Dedifferentiated amniotic fluid mesenchymal stem cell (primary cell): Measurements from ENCODE around the gene PHYKPL.

Source experiments
- DNase-seq: peaks from one replicate; pipeline ENCODE4 v3.0.0-alpha.2; 2016; ENCODE audit errors: extremely low spot score

The PHYKPL gene

DNA sequence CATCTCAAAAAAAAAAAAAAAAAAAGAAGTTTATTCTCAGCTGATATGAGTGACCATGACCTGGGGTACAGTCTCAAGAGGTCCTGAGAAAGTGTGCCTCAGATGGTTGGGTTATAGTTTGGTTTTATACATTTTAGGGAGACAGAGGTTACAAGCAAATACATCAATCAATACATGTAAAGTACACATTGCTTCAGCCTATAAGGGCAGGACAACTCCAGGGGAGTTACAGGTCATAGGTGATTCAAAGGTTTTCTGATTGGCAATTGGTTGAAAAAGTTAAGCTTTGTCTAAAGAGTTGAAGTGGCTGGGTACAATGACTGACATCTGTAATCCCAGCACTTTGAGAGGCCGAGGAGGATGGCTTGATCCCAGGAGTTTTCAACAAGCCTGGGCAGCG is 43.2 kb downstream of the PHYKPL start:
- DNase-seq = no peak

DNA sequence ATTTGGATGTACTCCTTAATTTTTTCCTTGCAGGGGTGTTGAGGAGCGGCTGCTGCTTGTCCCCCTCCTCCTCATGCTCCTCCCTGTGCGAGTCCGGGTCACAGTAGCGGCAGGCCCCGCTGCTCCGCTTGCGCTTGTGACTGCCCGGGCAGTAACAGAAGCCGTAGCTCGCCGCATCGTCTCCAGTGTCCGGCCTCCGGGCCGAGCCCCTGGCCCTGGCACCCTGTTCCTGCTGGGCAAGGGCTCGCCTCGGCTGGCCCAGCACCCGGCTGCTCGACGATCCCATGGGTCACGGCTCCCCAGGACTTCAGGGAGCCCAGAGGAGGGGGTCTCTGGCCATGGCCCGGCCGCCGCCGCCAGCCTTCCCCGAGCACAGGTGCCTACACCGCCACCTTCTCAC is 45.6 kb downstream of the PHYKPL start, which contains the start of gene GMCL2:
TSS of gene GMCL2 (minus strand) at position 358 of the 400 bp plus-strand sequence. CDS start at position 286, 72 bp downstream.
- no peak for DNase-seq

DNA sequence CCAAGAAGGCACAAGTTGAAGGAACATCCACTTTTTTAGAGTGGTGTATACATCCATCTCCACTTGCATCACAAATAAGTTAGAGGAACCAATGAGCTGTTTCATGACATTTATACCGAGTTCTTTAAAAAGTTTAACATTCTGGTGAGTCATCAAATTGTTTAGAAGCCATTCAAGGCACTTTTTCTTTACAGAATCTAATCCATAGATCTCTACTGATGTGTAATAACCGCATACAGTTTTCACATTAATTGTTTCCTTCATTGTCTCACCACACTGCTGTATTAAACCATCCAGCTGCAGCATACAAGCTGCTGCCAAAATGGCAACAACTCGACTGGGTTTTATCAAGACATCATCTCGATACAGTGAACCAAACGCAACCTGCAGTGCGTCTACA is 46.2 kb downstream of the PHYKPL start:
- DNase-seq = no peak

DNA sequence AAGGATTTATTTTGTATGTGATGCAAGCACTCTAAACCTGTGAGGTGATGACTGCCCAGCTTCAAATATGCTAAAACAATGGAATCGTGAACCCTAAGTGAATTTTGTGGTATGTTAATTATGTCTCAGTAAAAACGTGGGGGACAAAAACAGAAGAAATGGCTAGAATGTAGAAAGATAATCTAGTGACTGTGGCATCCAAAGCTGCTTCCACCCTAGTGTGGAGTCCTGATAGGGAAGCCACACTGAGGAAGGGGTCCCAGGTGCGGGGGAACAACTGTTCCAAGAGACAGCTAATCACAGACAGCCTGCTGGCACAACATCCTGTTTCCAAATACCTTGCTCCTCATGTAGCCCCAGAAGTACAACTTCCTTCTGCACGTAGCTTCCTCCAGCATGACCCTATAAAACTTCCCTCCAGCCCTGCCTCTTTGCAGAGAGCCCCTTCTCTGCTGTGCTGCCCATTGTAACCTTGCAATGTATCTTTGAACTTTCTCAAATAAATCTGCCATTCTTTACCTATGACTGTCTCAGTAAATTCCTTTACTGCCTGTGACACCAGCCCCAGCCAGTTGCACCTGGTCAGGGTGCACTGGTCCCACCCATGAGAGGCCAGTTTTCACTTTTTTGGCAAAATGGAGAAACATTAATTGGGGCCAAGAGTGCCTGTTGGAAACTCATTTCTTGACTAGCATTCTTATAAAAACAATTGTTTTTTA is 50.3 kb downstream of the PHYKPL start:
- no peak for DNase-seq

DNA sequence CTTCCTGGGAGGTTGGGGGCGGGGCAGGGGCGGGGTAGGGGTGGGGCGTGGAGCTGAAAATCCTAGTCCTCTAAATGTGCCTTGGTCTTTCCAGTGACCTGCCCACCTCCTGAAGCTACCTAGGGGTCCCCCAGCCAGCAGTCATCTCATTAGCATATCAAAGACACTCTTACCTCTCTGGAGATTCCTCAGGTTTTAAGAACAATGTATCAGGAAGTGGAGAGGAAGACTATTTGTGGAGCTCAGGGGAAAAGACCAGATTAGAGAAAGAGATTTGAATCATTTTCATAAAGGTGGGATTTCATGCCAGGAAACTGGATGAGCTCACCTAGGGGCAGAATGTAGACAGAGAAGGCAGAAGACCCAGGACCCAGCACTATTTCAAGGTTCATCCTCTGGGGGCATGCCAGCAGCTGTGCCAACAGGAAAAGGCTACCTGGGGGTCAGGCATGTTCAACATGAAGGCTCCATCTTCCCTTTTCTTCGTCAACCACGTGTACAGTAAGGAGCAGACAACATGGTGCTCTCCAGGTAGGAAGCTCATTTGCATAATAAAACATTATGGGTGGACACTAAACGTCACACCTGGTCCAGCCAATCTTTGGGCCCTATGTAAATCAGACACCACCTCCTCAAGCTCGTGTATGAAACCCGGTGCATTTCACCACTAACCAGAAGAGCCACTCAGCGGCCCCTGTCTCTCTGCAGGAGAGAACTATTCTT is 52.3 kb downstream of the PHYKPL start:
- DNase-seq = no peak

GRCh38 chr5:178177569-178177968 is 55.0 kb downstream of the PHYKPL start:
- no peak for DNase-seq

- no peak for DNase-seq
Observed at GRCh38 chr5:178176791-178177190, 55.8 kb downstream of the PHYKPL start.

- DNase-seq = no peak
Observed at GRCh38 chr5:178174456-178174855, 58.1 kb downstream of the PHYKPL start.

DNA sequence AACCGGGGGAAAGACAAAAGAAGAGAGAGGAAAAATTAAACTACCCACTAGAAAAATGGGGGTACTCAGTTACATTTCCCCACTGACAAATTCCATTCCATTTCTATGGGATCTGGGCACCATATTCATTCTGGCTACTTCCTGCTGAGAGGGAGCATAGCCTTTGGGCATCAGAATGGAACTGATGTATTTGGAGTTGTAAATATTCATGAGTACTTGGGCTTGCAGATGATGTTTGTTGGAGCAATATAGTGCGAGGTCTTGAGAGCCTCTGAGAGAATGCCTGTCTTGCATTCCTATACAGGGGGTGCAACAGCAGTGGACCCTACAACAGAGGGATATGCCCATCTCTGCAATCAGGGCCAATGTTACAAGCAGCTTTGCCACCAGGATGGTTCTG is 62.1 kb downstream of the PHYKPL start:
- no peak for DNase-seq

DNA sequence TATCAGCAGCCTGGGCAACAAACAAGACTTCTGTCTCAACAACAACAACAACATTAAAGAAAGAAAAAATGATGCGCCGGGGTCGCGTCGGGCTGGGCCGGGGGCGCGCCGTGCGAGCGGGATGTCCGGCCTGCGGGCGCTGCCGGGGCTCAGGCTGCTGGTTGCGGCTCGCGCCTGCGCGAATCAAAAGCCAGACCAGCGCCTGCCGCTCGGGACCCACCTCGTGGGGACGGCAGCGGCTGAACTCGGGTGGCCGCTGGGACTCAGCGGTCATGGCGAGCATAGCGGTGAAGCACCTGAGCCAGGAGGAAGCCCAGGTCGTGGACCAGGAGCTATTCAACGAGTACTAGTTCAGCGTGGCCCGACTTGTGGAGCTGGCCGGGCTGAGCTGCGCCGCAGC is 67.0 kb downstream of the PHYKPL start:
- no peak for DNase-seq

GRCh38 chr5:178163772-178164735 is 68.5 kb downstream of the PHYKPL start:
- peak; percentile 41 for DNase-seq

- no peak for DNase-seq
Observed at GRCh38 chr5:178162481-178162880, 70.1 kb downstream of the PHYKPL start.

- DNase-seq = no peak
Observed at GRCh38 chr5:178160176-178160575, 72.4 kb downstream of the PHYKPL start.
